Measurements from ENCODE around the gene NOS3.

The NOS3 gene

GRCh38 chr7:151015967-151016366, 25.1 kb downstream of the NOS3 start:
- Histone ChIP-seq H3K27ac (ENCODE audit: low read depth, low read length) (no peak overlapping the region), H3K36me3 (ENCODE audit: control insufficient read depth, insufficient read depth, low read length) (no peaks in the 10 kb centered on the region), H3K4me3 (ENCODE audit: low read length) (no peak overlapping the region), H3K9ac (ENCODE audit: low read length) (no peak overlapping the region), H3K27me3 (ENCODE audit: control insufficient read depth, insufficient read depth, low read length) (peaks cover 23% of the 10 kb centered on the region), H3K4me1 (ENCODE audit: control insufficient read depth, insufficient read depth, low read length) (peaks cover 6% of the 10 kb centered on the region)

- Histone ChIP-seq H3K36me3 (ENCODE audit: control insufficient read depth, insufficient read depth, low read length) (no peaks in the 10 kb centered on the region), H3K27ac (ENCODE audit: low read depth, low read length) (no peak overlapping the region), H3K9ac (ENCODE audit: low read length) (no peak overlapping the region), H3K4me1 (ENCODE audit: control insufficient read depth, insufficient read depth, low read length) (peaks cover 6% of the 10 kb centered on the region), H3K4me3 (ENCODE audit: low read length) (no peak overlapping the region), H3K27me3 (ENCODE audit: control insufficient read depth, insufficient read depth, low read length) (peaks cover 23% of the 10 kb centered on the region)
Observed at GRCh38 chr7:151016505-151016904, 25.7 kb downstream of the NOS3 start.

GRCh38 chr7:151016942-151017341, 26.1 kb downstream of the NOS3 start:
- H3K4me1 ChIP-seq (ENCODE audit: control insufficient read depth, insufficient read depth, low read length): peaks cover 6% of the 10 kb centered on the region
- H3K27ac ChIP-seq (ENCODE audit: low read depth, low read length): no peak overlapping the region
- H3K9ac ChIP-seq (ENCODE audit: low read length): no peak overlapping the region
- H3K36me3 ChIP-seq (ENCODE audit: control insufficient read depth, insufficient read depth, low read length): no peaks in the 10 kb centered on the region
- peaks cover 23% of the 10 kb centered on the region for H3K27me3 ChIP-seq (ENCODE audit: control insufficient read depth, insufficient read depth, low read length)
- H3K4me3 ChIP-seq (ENCODE audit: low read length): no peak overlapping the region

- no peak overlapping the region for H3K9ac ChIP-seq (ENCODE audit: low read length)
- H3K27me3 ChIP-seq (ENCODE audit: control insufficient read depth, insufficient read depth, low read length): peaks cover 23% of the 10 kb centered on the region
- no peak overlapping the region for H3K27ac ChIP-seq (ENCODE audit: low read depth, low read length)
- H3K36me3 ChIP-seq (ENCODE audit: control insufficient read depth, insufficient read depth, low read length): no peaks in the 10 kb centered on the region
- H3K4me3 ChIP-seq (ENCODE audit: low read length): peak overlapping the region; percentile 47
- H3K4me1 ChIP-seq (ENCODE audit: control insufficient read depth, insufficient read depth, low read length): peaks cover 6% of the 10 kb centered on the region
Observed at GRCh38 chr7:151017370-151017952, 26.6 kb downstream of the NOS3 start.

- Histone ChIP-seq H3K9ac (ENCODE audit: low read length) (no peak overlapping the region), H3K4me3 (ENCODE audit: low read length) (peak overlapping the region; percentile 47), H3K27ac (ENCODE audit: low read depth, low read length) (no peak overlapping the region), H3K36me3 (ENCODE audit: control insufficient read depth, insufficient read depth, low read length) (no peaks in the 10 kb centered on the region), H3K4me1 (ENCODE audit: control insufficient read depth, insufficient read depth, low read length) (peaks cover 6% of the 10 kb centered on the region), H3K27me3 (ENCODE audit: control insufficient read depth, insufficient read depth, low read length) (peaks cover 23% of the 10 kb centered on the region)
Observed at GRCh38 chr7:151017953-151018420, 27.2 kb downstream of the NOS3 start.

GRCh38 chr7:151018421-151019129, 27.8 kb downstream of the NOS3 start:
- Histone ChIP-seq H3K9ac (ENCODE audit: low read length) (no peak overlapping the region), H3K27me3 (ENCODE audit: control insufficient read depth, insufficient read depth, low read length) (peaks cover 23% of the 10 kb centered on the region), H3K36me3 (ENCODE audit: control insufficient read depth, insufficient read depth, low read length) (no peaks in the 10 kb centered on the region), H3K27ac (ENCODE audit: low read depth, low read length) (no peak overlapping the region), H3K4me3 (ENCODE audit: low read length) (peak overlapping the region; percentile 39), H3K4me1 (ENCODE audit: control insufficient read depth, insufficient read depth, low read length) (peaks cover 6% of the 10 kb centered on the region)

- peaks cover 20% of the 10 kb centered on the region for H3K27me3 ChIP-seq (ENCODE audit: control insufficient read depth, insufficient read depth, low read length)
- no peak overlapping the region for H3K27ac ChIP-seq (ENCODE audit: low read depth, low read length)
- no peaks in the 10 kb centered on the region for H3K36me3 ChIP-seq (ENCODE audit: control insufficient read depth, insufficient read depth, low read length)
- peak overlapping the region; percentile 39 for H3K4me3 ChIP-seq (ENCODE audit: low read length)
- H3K4me1 ChIP-seq (ENCODE audit: control insufficient read depth, insufficient read depth, low read length): peaks cover 6% of the 10 kb centered on the region
- no peak overlapping the region for H3K9ac ChIP-seq (ENCODE audit: low read length)
Observed at GRCh38 chr7:151019130-151019447, 28.3 kb downstream of the NOS3 start.

GRCh38 chr7:151020231-151020630, 29.4 kb downstream of the NOS3 start:
- no peak overlapping the region for H3K9ac ChIP-seq (ENCODE audit: low read length)
- peaks cover 19% of the 10 kb centered on the region for H3K27me3 ChIP-seq (ENCODE audit: control insufficient read depth, insufficient read depth, low read length)
- peaks cover 6% of the 10 kb centered on the region for H3K4me1 ChIP-seq (ENCODE audit: control insufficient read depth, insufficient read depth, low read length)
- H3K36me3 ChIP-seq (ENCODE audit: control insufficient read depth, insufficient read depth, low read length): no peaks in the 10 kb centered on the region
- no peak overlapping the region for H3K4me3 ChIP-seq (ENCODE audit: low read length)
- H3K27ac ChIP-seq (ENCODE audit: low read depth, low read length): no peak overlapping the region

GRCh38 chr7:151023232-151023631, 32.4 kb downstream of the NOS3 start:
- Histone ChIP-seq H3K9ac (ENCODE audit: low read length) (no peak overlapping the region), H3K27me3 (ENCODE audit: control insufficient read depth, insufficient read depth, low read length) (peaks cover 6% of the 10 kb centered on the region), H3K4me3 (ENCODE audit: low read length) (no peak overlapping the region)

GRCh38 chr7:151024435-151025056, 33.7 kb downstream of the NOS3 start, which contains the start of gene ATG9B:
Gene ATG9B (minus strand): TSS chr7:151024494. CDS start chr7:151024423, 71 bp downstream.
- Histone ChIP-seq H3K27me3 (ENCODE audit: control insufficient read depth, insufficient read depth, low read length) (peaks cover 3% of the 10 kb centered on the region), H3K27ac (ENCODE audit: low read depth, low read length) (no peak within 1 kb of the TSS), H3K36me3 (ENCODE audit: control insufficient read depth, insufficient read depth, low read length) (no peaks in the 10 kb centered on the region), H3K4me1 (ENCODE audit: control insufficient read depth, insufficient read depth, low read length) (peaks cover 2% of the 10 kb centered on the region), H3K9ac (ENCODE audit: low read length) (no peak within 1 kb of the TSS), H3K4me3 (ENCODE audit: low read length) (no peak within 1 kb of the TSS)

More at GRCh38 chr7:151023232-151023631, 32.4 kb downstream of the NOS3 start:
- no peak overlapping the region for H3K27ac ChIP-seq (ENCODE audit: low read depth, low read length)
- no peaks in the 10 kb centered on the region for H3K36me3 ChIP-seq (ENCODE audit: control insufficient read depth, insufficient read depth, low read length)
- peaks cover 3% of the 10 kb centered on the region for H3K4me1 ChIP-seq (ENCODE audit: control insufficient read depth, insufficient read depth, low read length)

- Histone ChIP-seq H3K4me1 (ENCODE audit: control insufficient read depth, insufficient read depth, low read length) (peaks cover 2% of the 10 kb centered on the region), H3K9ac (ENCODE audit: low read length) (no peak overlapping the region), H3K27me3 (ENCODE audit: control insufficient read depth, insufficient read depth, low read length) (no peaks in the 10 kb centered on the region), H3K27ac (ENCODE audit: low read depth, low read length) (no peak overlapping the region), H3K36me3 (ENCODE audit: control insufficient read depth, insufficient read depth, low read length) (no peaks in the 10 kb centered on the region), H3K4me3 (ENCODE audit: low read length) (no peak overlapping the region)
Observed at GRCh38 chr7:151025924-151026671, 35.3 kb downstream of the NOS3 start.

Data from rectal smooth muscle tissue (tissue), 1 donor.